ENCODE results near the gene SPINK13.
"Not testable (repeated sequence)": the region's sequence is repeated elsewhere in the genome, so short reads cannot be mapped to it uniquely, and the experiment has no call there.

The SPINK13 gene, protein sequence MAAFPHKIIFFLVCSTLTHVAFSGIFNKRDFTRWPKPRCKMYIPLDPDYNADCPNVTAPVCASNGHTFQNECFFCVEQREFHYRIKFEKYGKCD
- 0 reads per million in 2 donors for total RNA-seq

DNA sequence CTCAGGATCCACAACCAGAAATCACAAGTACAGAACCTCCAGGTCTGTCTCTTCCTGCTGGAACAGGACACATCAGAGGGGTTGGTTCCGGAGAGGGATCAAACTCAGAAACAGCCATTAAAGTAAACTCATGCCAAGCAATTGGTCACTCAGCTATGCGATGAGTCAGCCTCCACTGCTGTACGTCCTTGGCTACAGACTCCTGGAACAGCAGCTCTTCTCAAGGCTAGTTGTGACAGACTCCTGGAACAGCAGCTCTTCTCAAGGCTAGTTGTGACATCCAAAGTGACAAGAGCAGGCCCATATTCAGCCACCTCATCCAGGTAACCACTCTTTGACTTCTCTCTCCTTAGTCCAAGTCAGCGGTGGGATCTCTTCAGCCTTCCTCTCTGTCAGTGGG lies at the start of gene SPINK13:
Gene SPINK13 (plus strand): TSS at position 229 of the 400 bp plus-strand sequence. CDS start 1,279 bp downstream, outside the sequence.
- DNase-seq, result no peak

DNA sequence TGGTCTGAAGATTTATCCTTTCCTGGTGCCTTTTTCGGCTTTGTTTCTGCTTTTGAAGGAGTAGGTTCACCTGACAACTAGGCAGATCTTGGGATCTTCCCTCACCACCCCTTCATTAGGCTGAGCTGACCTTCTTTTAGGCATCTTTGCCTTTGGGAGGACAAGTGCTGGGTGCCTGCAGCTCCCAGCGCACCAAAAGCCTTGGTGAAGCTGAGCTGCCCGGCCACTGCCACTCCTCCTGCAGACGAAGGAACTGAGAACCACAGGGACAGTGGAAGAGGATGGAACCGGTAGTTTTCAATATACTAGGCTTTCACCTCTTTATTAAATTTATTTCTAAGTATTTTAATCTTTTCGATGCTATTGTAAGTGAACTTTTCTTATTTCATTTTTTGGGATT lies 47.1 kb upstream of the SPINK13 start:
- no peak for DNase-seq

DNA sequence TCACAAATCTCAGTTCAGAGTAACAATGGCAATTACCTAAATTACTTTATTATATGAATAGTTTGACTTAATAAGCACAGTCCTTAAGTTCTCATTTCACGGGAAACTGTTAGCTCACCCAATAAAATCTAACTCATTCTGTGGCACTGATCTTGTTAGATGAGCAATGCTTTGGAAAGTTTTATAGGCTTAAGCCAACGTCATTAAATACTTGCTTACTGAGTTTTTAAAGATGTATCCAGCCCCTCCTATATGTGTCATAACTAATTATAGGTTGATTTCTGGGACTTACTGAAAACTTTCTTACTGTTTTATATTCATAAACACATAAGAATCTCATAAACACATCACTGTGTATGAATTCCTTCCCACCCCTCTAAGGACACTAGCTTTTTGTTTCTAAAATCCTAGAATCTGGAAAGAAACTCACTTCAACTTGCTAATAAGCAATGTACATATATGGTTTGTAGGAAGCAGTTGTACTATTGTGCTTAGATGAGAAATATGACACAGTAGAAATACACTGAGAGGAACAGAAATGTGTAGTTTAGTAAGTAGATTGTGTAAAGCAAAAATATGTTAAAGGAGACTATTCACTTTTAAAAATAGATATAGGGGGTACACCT lies 44.4 kb upstream of the SPINK13 start:
- DNase-seq, result no peak

DNA sequence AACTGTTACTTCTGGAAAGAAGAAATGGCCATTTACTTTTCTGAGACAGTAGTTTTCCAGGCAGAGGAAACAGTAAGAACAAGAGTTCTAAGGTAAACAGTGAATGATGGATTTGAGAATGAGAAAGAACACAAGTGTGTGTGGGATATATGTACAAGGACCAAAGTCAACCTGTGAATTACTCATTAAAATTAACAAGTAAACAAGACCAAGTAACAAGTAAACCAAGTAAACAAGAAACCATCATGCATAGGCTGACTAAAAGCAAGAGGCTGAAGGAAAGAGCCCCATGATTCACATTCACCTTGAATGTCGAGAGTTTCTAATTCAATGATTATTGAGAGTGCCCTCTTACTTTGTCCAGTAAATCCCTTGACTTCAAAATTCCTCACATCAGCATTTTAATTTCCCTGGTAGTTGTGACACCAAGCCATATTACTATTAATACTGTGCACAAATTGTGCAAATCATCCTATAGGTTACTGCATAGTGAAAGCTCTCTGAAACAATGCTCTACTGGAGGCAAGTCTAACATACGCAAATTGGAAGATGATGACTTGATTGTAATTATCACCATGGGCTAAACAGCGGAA lies 40.1 kb upstream of the SPINK13 start:
- DNase-seq, result no peak

DNA sequence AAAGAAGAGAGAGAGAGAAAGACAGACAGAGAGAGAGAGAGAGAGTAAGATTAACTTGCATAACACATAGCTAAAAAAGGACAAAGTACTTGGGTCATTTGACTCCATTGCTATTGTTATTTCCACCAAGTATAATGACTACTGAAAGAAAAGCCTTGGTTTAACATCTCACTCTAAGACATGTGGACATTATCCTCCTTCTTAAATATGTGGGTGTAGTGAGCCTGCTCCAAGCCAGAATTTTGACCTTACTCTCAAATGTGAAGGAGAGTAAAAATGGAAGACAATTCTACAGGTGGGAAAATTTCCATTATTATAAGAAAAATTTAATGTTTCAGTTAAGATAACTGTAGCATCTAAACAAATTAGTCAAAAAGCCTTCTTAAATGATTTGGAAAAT lies 38.8 kb upstream of the SPINK13 start:
- no peak for DNase-seq

DNA sequence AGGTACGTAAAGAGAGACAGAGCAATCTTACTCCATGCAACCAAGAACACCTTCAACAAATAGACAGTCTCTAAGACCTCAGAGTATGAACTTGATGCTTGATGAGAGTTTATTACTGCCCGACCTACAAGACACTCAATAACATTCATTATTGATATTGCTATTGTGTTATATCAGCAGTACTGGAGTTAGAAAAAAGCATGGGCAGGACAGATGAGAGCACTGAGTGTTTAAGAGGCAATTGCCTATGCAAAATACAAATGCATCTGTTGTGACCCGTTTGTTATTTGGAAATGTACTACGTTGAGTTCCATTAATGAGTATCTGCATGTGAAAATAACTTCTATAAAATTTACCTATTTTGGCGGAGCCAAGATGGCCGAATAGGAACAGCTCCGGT lies 38.4 kb upstream of the SPINK13 start:
- no peak for DNase-seq

DNA sequence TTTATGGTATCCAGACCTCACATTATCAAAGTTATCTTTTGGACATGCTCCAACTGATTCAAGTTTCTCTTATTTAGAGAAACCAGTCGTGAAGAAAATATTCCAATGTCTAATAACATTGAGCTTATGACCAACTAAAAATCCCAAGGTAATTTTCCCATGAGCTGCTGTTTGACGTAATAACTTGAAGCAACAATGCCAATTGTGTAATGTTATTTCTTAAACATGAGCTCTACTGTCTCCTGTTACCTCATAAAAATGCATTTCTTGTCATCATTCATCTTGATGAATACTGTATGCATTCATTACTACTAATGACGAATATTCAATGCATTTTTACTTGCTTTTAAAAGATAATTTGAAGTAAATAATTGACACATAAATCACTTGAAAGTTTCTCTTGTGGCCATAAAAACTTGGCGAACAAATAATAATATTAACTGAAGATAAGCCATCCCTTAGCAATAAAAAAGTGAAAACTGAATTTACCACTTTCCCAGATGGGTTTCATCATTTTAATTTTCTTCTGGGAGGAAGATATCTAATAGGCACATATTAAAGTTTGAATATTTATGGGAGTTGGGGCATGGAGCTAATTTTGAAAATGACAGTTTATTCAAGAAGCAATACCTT lies 30.7 kb upstream of the SPINK13 start:
- no peak for DNase-seq

DNA sequence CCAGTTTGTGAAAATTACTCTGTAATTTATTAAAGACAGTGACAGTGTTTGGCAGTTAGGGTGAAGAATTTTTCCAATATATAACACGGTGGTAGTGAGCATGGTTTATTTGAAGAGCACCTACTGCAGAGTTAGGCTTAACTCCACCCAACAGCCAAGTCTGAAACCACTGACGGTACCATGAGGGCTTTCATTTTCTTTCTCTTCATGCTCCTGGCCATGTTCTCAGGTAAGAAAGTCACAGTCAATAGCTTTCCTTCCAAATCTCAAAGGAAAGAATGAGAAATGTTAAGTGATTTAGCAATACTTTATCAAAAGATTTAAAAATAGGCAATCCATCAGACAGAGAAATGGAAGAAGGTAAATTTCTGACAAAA lies 30.2 kb upstream of the SPINK13 start, which contains the start of gene MARCOL:
Gene MARCOL (plus strand): TSS at position 108 of the 377 bp plus-strand sequence. CDS start 73 bp downstream, at position 181.
- no peak for DNase-seq

DNA sequence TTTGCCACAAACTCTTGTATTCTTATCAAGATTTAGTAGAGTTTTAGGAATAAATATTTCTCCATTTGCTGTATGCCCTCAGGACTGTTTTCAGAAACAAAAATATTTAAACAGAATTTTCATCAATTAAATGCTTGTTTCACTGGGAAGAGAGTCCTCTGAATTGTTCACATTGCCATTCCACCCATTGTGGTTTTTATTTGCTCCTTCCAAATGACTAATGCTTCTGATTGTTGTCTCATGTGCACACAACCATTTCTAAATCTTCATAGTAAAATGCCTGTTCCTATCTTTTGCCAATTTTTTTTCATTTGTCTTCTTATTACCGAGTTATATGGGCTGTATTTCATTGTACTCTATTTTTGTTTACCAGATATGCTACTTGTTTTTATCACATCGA lies 19.7 kb upstream of the SPINK13 start:
- DNase-seq, result no peak

DNA sequence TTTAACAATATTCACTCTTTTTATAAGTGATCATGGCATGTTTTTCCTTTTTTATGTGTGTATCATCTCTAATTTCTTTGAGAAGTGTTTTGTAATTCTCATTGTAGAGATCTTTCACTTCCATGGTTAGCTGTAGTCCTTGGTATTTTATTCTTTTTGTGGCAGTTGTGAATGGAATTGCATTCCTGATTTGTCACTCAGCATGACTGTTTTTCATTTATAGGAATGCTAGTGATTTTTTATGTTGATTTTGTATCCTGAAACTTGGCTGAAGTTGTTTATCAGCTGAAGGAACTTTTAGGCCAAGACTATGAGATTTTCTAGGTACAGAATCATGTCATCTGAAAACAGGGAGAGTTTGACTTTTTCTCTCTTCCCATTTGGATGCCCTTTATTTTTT lies 13.1 kb upstream of the SPINK13 start:
- DNase-seq, result no peak

DNA sequence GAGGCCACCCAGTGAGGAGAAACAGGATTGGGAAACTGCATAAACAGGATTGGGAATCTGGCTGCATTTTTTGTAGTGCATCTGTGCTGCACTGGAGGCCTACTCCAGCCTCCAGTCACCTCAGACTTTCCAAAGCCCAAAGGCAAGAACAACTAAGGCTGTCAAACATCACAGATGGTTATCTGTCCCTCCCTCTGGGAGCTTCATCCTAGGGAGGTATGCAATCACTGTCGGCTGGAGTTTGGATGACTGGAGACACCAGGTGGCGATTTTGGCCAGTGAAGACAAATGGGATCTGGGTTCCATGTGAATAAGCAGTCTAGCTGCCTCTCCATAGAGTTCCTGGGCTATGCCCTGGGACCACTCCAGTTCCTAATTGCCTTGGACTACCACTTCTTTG lies 9.3 kb upstream of the SPINK13 start:
- no peak for DNase-seq

DNA sequence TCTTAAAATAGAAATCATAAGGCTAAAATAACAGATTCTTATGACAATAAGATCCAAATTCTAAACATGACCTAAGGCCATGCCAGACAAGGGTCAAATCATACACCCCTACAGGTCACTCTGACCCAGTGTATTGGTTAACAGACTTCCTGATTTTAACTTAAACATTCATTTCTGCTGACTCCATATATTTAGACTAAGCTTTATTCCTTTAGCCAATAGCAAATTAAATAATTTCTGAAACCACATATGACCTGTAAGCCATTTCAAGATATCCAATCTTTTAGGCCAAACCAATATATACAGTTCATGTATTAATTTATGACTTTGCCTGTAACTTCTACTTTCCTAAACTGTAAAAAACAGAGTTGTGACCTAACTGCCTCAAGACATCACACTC lies 7.4 kb upstream of the SPINK13 start:
- no peak for DNase-seq

DNA sequence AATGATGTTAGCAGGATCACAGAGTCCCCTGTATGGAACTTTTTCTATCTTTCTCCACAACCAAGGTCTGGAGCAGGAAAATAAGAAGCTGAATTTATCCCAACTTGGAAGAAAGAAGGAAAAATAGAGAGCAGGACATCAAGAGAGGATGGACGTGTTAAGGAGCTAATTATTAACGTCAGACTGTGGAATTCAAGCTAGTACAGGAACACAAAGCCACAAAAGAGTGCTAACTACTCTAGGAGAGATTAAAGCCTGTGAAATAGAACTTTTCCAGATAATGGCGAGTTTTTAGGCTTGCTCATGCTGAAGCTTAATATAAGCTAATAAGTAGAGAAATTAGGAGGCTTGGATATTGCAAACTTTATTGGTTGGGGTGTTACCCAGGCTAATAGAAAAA lies 632 bp upstream of the SPINK13 start:
- DNase-seq, result no peak

DNA sequence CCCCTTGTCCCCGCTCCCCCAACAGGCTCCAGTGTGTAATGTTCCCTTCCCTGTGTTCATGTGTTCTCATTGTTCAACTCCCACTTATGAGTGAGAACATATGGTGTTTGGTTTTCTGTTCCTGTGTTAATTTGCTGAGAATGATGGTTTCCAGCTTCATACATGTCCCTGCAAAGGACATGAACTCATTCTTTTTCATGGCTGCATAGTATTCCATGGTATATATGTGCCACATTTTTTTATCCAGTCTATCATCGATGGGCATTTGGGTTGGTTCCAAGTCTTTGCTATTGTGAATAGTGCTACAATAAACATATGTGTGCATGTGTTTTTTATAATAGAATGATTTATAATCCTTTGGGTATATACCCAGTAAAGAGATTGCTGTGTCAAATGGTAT lies 6.5 kb downstream of the SPINK13 start:
- DNase-seq, result not testable (repeated sequence)

DNA sequence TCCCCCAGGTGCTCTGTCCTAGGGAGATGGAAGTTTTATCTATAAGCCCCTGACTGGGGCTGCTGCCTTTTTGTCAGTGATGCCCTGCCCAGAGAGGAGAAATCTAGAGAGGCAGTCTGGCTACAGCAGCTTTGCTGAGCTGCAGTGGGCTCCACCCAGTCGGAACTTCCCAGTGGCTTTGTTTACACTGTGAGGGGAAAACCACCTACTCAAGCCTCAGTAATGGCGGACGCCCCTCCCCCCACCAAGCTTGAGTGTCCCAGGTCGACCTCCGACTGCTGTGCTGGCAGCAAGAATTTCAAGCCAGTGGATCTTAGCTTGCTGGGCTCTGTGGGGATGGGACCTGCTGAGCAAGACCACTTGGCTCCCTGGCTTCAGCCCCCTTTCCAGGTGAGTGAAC lies 12.3 kb downstream of the SPINK13 start:
- DNase-seq, result not testable (repeated sequence)

DNA sequence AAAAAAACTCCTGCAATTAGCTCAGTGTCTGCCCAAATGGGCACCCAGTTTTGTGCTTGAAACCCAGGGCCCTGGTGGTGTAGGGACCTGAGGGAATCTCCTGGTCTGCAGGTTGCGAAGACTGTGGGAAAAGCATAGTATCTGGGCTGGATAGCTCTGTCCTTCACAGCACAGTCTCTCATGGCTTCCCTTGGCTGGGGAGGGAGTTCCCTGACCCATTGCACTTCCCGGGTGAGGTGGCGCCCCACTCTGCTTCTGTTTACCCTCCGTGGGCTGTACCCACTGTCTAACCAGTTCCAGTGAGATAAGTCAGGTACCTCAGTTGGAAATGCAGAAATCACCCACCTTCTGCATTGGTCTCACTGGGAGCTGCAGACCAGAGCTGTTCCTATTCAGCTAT lies 12.7 kb downstream of the SPINK13 start:
- DNase-seq, result not testable (repeated sequence)

DNA sequence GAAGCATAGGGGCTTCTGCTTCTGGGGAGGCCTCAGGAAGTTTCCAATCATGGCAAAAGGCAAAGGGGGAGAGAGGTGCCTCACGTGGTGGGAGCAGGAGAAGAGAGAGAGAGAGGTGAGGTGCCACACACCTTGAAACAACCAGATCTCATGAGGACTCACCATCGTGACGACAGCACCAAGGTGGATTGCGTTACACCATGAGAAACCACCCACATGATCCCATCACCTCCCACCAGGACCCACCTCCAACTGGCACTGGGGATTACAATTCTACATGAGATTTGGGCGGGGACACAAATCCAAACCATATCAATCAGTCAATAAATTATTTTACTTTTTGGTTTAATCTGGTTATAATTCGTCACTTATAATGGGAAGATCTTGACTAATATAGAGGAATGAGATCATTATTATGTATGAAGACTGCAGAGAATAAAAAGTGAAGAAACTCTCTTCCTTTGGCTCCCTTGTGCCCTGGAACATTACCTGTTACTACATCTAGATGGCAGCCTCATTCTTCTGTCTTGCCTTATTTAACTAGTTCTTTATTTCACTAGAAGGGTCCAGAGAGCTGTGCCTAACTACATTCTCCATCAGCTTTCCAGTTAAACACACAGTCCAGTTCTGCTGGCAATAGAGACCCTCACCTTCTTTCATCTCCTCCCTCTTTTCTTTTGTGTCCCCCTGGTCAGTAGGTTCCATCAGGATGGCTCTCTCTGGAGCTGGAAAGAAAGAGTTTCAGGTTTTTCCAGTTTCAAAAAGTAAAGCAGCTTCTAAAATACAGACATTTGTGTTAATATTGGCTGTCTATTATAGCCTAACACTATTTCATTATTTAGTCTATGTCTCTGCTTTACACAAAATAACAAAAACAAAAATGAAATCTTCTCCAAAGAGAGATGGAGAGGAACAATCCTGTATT lies 21.9 kb downstream of the SPINK13 start:
- DNase-seq, result no peak

DNA sequence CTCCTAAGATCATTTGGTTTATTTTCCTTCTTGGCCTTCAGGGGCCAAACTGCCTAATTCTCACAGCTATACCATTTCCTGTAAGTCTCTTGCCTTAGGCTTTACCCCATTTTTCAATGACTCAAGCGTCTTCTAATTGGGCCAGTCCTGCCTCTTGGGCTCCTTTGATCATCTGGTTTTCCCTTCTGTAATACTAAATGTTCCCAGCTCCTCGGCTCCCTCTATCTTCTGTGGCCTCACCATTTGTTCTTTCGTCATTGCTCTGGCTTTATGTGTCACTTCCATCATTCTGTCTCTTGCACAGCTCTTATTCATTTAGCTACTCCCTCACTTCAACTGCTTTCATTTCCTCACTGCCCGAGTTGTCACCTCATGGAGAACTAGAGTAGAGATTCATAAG lies 29.1 kb downstream of the SPINK13 start:
- no peak for DNase-seq

DNA sequence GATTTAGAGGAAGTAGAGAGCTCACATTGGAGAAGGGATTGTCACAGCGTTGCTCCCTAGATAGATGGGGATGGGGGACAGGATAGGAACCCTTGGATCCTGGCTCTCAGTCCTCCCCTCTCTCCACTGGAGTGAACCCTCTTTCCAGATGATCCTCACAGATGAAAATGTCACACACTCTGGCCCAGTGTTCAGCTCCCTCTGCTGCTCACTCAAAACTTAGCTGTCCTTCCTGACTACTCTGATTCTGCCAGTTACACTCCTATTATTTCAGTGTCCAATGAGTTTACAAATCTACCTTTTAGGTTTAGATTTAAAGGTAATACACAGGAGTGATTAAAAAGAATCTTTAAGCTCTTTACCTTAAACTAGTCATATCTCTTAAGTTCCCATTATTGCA lies 37.9 kb downstream of the SPINK13 start:
- no peak for DNase-seq

DNA sequence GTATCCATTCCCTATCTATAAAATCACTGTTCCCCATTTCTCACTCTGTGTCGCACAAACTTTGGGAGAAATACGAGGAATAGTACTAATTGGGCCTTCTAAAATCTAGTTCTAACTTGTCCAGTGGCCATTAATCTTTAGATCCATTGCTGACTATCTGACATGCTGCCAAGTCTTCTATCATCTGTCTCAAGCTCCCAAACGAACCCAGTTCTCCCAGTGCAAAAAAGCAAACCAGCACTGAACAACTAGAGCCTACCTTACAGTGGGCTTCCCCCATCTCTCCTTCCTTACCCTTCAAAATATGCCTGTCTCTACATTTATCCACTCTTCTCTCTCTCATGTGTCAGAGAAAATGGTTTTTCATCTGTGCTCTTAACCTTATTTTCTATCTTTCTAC lies 40.4 kb downstream of the SPINK13 start:
- DNase-seq, result no peak

DNA sequence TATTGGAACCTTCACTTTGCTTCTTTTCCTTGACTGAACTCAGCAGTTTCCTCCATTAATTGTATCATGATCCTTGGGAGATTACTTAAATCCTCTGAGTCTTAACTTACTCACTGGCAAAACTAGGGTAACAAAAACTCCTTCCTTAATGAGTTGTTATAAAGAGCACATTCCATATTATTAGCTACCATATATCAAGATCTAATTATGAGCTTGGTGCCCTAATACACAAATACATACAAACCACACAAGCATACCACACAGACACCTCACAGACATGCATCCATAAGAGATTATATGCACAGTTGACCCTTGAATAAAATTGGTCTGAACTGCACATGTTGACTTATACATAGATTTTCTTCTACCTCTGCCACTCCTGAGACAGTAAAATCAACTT lies 41.2 kb downstream of the SPINK13 start:
- DNase-seq, result no peak

DNA sequence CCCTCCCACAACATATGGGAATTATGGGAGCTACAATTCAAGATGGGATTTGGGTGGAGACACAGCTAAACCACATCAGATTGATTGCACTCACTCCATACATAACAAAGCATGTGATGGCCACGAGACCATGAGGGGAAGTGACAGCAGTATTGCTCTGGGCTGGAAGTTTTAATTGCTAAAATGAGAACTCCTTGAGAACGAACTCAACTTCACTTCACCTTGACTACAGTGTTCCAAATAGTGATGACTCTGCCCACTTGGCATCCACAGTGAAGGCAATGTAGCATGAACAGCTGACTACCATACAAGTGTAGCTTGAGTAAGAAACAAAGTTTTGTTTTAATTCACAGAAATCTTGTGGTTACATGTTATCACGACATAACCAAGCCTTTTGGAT lies 42.9 kb downstream of the SPINK13 start:
- DNase-seq, result no peak

DNA sequence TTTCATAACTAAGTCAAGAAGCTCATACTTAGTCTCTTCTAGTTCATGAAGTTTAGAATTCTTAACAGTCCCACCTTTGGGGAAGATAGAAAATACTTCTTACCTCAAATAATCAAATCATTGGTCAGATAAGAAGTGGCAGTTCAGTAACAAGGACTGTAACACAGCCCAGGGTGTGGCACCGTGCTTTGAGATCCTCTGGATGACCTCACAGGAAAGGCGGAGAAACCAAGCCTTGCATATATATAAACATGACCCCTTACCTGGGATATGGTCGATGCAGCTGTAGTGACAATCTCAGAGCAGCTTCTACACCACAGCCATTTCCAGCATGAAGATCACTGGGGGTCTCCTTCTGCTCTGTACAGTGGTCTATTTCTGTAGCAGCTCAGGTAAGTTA lies 43.6 kb downstream of the SPINK13 start, which contains the start of gene SPINK7:
Gene SPINK7 (plus strand): TSS at position 271 of the 400 bp plus-strand sequence. CDS start 61 bp downstream, at position 332.
- no peak for DNase-seq
